GM10266 (cell line): ENCODE data around the gene OR5AK2.

ENCODE experiments used
- DNase-seq: peaks from one replicate; pipeline ENCODE4 v3.0.0; 2012; ENCODE audit errors: extremely low spot score
- CTCF ChIP-seq: IDR thresholded peaks from 2 replicates; pipeline ENCODE4 v1.5.1; 2012; ENCODE audit warnings: mild to moderate bottlenecking, low read depth; ENCODE audit not compliant: control insufficient read depth, insufficient read depth; ENCODE audit errors: missing control alignments

Gene OR5AK2

GRCh38 chr11:56977314-56977713 is 11.4 kb upstream of the OR5AK2 start:
- DNase-seq: no peak
- TF ChIP-seq CTCF: no peak

GRCh38 chr11:56990702-56991101 is 2.0 kb downstream of the OR5AK2 start:
- no peak for TF ChIP-seq CTCF

GRCh38 chr11:56994532-56994931 is 5.8 kb downstream of the OR5AK2 start:
- no peak for DNase-seq
- no peak for TF ChIP-seq CTCF

More at GRCh38 chr11:56990702-56991101, 2.0 kb downstream of the OR5AK2 start:
- DNase-seq: no peak

- TF ChIP-seq CTCF: peak; percentile 15
- DNase-seq: no peak
These were observed 13.1 kb downstream of the OR5AK2 start for GRCh38 chr11:57001674-57002401.

- no peak for TF ChIP-seq CTCF
- DNase-seq: no peak
These were observed 19.7 kb downstream of the OR5AK2 start for GRCh38 chr11:57008373-57008772.

GRCh38 chr11:57015679-57016078 is 27.0 kb downstream of the OR5AK2 start:
- DNase-seq: no peak
- TF ChIP-seq CTCF: no peak

- no peak for TF ChIP-seq CTCF
- no peak for DNase-seq
These were observed 42.8 kb downstream of the OR5AK2 start for GRCh38 chr11:57031556-57031955.
